Loucy (cell line): Measurements from ENCODE around the gene CRELD2.

Experiments
- CTCF ChIP-seq: fragments of 200-600 bp; sonication (generic); conservative IDR thresholded peaks from 2 replicates; pipeline ENCODE4 v1.5.1; 2014; ENCODE audit warnings: mild to moderate bottlenecking, antibody characterized with exemption, low read length
- EZH2phosphoT487 ChIP-seq: fragments of 200-600 bp; IDR thresholded peaks from 2 replicates; pipeline ENCODE4 v1.6.1; 2018; ENCODE audit warnings: antibody characterized with exemption, mild to moderate bottlenecking, moderate library complexity, borderline replicate concordance

GRCh38 chr22:49948958-49949913, 30.8 kb downstream of the CRELD2 start:
- TF ChIP-seq CTCF, result no peak
- TF ChIP-seq EZH2phosphoT487, result no peak
